Measurements from ENCODE around the gene CD276.

DNA sequence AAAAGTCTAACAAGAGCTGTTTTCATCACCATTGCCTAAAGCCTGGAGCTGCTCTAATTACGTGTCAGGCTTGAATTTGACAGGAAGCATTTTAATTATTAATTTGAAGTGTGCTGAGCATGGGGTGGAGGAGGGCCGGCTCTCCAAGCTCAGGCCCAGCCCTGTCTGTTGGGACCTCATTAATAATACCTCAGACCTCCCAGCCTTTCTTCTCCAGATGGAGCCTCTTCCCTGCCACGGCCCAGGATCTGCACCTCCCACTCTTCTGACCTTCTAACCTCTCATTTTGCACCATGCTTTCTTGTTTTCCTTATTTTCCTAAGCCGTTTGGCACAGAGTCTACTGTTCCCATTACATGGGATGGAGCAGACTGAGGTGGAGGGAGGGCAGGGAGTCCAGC lies 39.0 kb downstream of the CD276 start:
- no peak for TF ChIP-seq ZFX (IDR thresholded peaks at IDR 0.05)
- TF ChIP-seq, protein P1, sequence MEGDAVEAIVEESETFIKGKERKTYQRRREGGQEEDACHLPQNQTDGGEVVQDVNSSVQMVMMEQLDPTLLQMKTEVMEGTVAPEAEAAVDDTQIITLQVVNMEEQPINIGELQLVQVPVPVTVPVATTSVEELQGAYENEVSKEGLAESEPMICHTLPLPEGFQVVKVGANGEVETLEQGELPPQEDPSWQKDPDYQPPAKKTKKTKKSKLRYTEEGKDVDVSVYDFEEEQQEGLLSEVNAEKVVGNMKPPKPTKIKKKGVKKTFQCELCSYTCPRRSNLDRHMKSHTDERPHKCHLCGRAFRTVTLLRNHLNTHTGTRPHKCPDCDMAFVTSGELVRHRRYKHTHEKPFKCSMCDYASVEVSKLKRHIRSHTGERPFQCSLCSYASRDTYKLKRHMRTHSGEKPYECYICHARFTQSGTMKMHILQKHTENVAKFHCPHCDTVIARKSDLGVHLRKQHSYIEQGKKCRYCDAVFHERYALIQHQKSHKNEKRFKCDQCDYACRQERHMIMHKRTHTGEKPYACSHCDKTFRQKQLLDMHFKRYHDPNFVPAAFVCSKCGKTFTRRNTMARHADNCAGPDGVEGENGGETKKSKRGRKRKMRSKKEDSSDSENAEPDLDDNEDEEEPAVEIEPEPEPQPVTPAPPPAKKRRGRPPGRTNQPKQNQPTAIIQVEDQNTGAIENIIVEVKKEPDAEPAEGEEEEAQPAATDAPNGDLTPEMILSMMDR (conservative IDR thresholded peaks at IDR 0.05), result no peak

Data from C4-2B (cell line).